ENCODE data around the gene LIF.

GRCh38 chr22:30198921-30199320 lies 47.6 kb downstream of the LIF start:
- TF ChIP-seq POLR2A (IDR thresholded peaks at IDR 0.05; ENCODE audit: low read depth, low read length) (no peak), SMC3 (IDR thresholded peaks at IDR 0.05; ENCODE audit: low read depth, low read length) (no peak), CTCF (conservative IDR thresholded peaks at IDR 0.05; ENCODE audit: low read depth, low read length) (no peak), CEBPB (IDR thresholded peaks at IDR 0.05; ENCODE audit: low read depth, low read length) (no peak), FOS (IDR thresholded peaks at IDR 0.05; ENCODE audit: low read depth, low read length) (no peak), BHLHE40 (IDR thresholded peaks at IDR 0.05; ENCODE audit: low read depth, low read length) (no peak), NFE2L2 (IDR thresholded peaks at IDR 0.05; ENCODE audit: low read depth, low read length) (no peak), RAD21 (IDR thresholded peaks at IDR 0.05; ENCODE audit: low read length) (no peak)
